Stimulated activated CD4-positive, alpha-beta T cell treated with anti-CD3 and anti-CD28 coated beads, Interleukin-12 subunit alpha, Interleukin-12 subunit beta, amount 100 ng/mL, for 24 hours (primary cell): ENCODE results near the gene LRWD1.
"Not testable (repeated sequence)": the region's sequence is repeated elsewhere in the genome, so short reads cannot be mapped to it uniquely, and the experiment has no call there.

Experiments used
- DNase-seq, 2 experiments: peaks; one replicate each; pipeline ENCODE4 v3.0.0-alpha.2; 2020; ENCODE audit warnings: low read depth in 2 of 2

LRWD1 gene

GRCh38 chr7:102444961-102445673 is 19.7 kb upstream of the LRWD1 start:
- no peak for DNase-seq

- DNase-seq = no peak
These were observed 19.1 kb upstream of the LRWD1 start for GRCh38 chr7:102445674-102446071.

DNA sequence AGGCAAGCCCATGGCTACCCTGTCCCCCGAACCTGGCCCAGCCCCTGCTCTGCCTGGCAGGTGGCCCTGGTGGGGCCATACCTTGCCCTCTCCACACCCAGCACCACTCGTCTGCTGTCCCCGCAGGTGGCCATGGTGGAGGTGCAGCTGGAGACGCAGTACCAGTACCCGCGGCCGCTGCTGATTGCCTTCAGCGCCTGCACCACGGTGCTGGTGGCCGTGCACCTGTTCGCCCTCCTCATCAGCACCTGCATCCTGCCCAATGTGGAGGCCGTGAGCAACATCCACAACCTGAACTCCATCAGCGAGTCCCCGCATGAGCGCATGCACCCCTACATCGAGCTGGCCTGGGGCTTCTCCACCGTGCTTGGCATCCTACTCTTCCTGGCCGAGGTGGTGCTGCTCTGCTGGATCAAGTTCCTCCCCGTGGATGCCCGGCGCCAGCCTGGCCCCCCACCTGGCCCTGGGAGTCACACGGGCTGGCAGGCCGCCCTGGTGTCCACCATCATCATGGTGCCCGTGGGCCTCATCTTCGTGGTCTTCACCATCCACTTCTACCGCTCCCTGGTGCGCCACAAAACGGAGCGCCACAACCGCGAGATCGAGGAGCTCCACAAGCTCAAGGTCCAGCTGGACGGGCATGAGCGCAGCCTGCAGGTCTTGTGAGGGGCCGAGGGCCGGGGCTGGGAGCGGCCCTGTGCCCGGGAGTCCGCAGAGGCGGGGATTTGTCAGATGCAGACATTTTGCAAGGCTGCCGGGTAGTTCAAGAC is 18.2 kb upstream of the LRWD1 start:
- DNase-seq = no peak

- no peak for DNase-seq
These were observed 17.5 kb upstream of the LRWD1 start for GRCh38 chr7:102447311-102447710.

DNA sequence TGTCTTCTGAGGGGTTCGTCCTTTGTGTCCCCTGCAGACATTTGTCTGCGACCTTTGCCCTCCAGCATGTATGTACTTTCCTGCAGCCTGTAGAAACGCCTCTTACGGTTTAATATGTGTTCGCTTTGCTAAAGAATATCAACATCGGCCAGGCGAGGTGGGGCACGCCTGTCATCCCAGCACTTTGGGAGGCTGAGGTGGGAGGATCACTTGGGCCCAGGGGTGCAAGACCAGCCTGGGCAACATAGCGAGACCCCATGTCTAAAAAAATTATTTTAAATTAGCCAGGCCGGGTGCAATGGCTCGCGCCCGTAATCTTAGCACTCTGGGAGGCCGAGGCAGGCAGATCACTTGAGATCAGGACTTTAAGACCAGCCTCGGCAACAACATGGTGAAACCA is 15.6 kb upstream of the LRWD1 start:
- no peak for DNase-seq

- peak in 1 of 2 experiments; percentile 22 for DNase-seq
These were observed 14.5 kb upstream of the LRWD1 start for GRCh38 chr7:102450242-102450641.

DNA sequence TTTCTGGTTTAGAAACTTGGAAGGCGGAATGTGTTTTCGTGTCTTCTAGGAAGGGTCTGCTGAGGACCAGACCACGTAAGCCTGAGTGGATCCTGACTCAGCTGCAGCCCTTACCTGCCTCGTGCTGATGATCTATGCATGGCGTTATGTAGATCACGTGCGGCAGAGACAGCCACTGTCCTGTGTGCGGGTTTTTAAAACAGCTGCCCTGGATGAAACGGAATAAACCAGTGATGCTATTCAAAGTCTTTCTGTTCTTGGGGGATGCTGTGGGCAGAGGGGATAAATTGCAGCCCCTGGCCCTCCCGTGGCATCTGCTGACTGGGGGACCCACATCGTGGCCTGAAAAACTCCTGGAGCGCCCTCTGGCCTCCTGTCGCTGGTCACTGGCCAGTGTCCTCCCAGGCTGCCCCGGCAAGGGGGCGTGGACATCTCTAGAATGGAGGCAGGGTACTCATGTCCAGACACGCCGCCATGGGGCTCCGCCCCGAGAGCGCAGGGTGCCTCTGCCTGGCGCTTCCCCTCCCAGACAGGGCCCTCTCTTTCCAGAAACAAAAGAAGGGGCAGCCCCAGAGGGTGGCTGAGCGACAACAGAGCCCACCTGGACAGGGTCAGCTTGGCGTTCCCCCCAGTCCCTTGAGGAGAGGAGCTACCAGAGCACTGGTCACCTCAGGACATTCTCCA is 13.3 kb upstream of the LRWD1 start:
- no peak for DNase-seq

GRCh38 chr7:102452451-102452850 is 12.3 kb upstream of the LRWD1 start:
- DNase-seq = no peak

DNA sequence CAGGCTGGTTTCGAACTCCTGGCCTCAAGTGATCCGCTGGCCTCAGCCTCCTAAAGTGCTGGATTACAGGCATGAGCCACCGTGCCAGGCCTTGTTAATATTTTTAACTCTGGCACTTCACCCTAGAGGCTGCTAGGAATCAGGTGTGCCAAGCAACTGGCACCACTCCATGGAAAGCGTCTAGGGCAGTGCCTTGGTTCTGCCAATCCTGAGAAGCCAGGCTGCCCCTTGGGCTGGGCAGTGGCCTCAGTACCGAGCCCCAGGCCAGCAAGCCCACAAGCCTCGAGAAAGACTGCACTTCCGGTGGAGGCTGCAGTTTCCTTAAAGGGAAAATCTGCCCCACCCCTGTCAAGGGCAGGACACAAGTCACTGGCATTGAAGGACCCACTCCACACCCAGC is 11.5 kb upstream of the LRWD1 start:
- DNase-seq = no peak

DNA sequence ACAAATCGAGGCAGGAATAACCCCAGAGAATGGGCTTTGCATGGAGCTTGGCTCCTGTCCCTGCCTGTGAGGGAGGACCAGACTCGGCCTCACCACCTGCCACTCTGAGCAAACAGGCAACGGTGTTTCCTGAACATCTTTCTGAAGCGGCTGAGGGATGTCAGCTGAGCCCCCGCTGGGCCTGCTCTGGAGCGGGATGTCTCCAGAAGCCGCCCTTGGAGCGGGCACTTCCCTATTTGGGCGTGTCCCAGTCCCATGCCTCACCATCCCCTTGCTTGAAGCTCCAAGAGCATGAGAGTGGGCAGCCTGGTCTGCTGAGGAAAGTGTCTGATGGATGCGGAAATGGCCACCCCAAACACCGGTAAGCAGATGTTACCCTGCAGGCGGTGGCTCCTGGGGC is 10.3 kb upstream of the LRWD1 start:
- DNase-seq = no peak

- not testable (repeated sequence) for DNase-seq
These were observed 9.9 kb upstream of the LRWD1 start for GRCh38 chr7:102454932-102455331.

DNA sequence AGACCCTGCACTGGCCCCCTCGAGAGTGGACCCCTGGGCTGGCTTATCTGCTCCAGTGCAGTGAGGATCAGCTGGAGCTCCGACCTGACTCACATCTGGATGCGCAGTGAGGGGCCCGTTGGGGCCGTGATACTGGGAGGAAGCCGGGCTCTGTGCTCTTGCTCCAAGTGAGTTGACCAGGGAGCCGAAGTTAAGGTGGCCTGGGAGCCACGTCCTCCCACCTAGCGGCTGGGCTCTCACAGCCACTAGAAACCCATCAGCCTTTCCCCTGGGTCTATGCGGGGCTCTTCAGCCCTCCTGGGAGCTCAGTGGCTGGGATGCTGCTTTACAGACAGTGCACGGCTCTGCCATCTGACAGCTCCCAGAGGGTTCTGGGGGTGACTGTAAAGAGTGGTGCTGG is 9.2 kb upstream of the LRWD1 start:
- no peak for DNase-seq

- no peak for DNase-seq
These were observed 8.5 kb upstream of the LRWD1 start for GRCh38 chr7:102456327-102456726.

- no peak for DNase-seq
These were observed 7.3 kb upstream of the LRWD1 start for GRCh38 chr7:102457352-102457924.

DNA sequence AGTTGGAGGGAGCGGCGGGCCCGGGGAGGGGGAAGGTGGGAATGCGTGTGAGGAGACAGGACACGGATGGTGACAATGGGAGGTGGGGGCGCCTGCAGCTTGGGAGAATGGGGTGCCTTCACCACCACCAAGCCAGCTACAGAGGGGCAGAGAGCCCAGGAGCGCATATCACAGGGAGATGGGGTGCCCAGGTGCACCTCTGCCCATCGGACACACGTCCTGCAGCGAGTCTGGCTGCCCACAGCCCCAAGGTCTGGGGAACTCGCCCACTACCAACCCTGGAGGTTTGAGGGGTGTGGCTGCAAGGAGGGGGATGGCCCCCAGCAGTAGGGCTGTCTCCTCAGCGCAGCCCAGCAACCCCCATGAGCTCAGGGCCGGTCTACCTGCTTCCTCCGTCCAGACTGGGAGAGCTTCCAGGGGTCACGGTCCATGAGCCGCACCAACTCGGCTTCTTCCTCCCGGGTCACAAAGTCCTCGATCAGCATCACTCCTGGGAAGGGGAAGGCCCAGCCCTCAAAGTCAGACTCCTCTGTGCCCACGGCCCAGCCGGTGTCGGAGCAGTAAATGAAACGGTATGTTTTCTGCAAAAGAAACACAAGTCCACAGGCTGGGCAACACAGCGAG is 5.5 kb upstream of the LRWD1 start:
- DNase-seq = no peak

DNA sequence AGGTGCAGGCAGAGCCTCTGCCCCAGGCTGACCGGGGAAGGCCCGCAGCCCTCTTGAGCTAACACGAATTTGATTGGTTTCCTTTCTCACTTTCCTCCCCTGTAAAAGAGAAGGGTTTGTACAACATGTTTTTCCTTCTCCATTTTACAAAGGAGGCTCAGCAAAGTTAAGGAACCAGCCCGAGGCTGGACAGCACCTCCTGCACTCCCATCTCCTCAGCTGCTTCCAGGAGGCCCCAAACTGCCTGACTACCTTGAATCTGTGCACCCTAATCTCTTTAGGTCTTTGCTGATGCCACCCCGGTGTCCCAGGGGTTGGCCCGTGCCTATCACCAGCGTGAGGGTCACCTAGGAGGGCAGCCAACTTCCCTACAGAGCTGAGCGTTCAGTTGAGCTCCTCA is 4.3 kb upstream of the LRWD1 start:
- DNase-seq = no peak

GRCh38 chr7:102463841-102464576 is 775 bp upstream of the LRWD1 start:
- DNase-seq = no peak

- no peak for DNase-seq
These were observed 1.3 kb downstream of the LRWD1 start for GRCh38 chr7:102466097-102466496.

GRCh38 chr7:102467581-102468477 is 3.0 kb downstream of the LRWD1 start:
- no peak for DNase-seq
